Activated naive CD4-positive, alpha-beta T cell treated with Interleukin-2 at 50 U/mL for 16 hours (primary cell): ENCODE results near the gene ZNF256.
A peak's percentile ranks its signal among the peaks of the same experiment; 100 is the strongest.

ENCODE experiments used
- DNase-seq: peaks from one replicate; pipeline ENCODE4 v3.0.0-alpha.2; 2020

The ZNF256 gene

DNA sequence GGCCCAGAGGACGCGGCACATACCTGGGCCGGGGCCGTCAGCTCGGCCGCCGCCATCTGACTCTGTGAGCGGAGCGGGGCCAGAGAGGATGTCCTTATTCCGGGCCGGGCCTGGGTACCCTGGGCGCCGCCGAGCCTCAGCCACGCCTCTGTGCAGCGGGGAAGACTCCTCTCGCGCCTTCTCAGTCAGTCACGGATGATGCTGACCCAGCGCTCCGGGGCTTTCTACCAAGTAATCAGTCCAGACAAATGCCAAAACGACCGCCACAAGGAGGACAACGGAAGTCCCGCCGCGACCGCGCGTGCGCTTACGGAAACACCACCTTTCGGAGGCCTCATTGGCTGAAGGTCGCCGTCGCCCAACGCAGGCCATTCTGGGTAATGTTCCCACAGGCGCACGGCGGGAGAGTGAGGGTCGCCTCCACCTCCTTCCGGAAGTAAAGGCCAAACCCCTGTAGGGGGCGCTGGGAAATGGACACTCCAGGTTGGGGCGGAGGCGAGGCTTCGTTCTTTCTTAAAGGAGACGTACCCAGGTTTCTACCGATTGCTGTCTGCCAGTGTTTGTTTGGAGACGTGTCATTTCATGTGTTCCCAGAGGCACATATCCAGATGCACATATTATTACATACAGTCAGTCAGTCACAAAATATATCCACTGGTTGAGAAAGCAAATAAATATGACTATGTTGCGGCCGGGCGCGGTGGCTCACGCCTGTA, at the start of gene ZNF256:
ZNF256 (minus strand) TSS at position 288 of the 716 bp plus-strand sequence; CDS start at position 56, 232 bp downstream.
- DNase-seq = peak; percentile 94

DNA sequence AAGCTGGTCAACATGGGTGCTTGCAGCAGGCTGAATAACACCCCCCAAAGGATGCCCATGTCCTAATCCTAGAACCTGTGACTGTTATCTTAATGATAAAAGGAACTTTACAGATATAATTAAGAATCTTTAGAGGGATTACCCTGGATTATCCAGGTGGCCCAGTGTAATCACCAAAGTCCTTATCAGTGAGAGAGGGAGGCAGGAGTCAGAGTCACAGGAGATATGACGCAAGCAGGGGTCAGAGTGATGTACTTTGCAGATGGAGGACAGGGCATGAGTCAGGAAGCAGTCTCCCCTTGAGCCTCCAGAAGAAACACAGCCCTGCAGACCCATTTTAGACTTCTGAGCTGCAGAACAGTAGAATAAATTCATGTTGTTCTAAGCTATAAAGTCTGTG, 45.3 kb upstream of the ZNF256 start:
- DNase-seq = no peak

- DNase-seq = no peak
Measured at GRCh38 chr19:57978586-57979289, 31.2 kb upstream of the ZNF256 start.

DNA sequence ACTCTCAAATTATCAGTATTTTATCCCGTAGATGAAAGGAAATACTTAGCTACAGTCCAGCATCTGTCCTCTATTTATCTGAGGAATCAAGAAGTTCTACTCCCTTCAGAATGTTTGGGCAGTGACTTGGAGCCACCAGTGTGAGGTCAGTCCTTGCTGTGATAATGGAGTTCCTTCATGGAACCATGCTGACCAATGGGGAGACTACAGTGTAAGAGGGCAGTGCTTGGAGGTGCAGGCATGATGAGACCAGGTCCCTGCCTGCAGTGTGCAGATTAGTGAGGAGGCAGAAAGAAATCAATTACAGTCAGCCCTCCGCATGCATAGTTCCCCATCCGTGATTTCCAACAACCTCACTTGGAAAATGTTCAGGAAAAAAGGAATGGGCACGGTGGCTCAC, 26.9 kb upstream of the ZNF256 start, which contains the start of gene C19orf18:
C19orf18 (minus strand) TSS at position 101 of the 400 bp plus-strand sequence. CDS start 102 bp downstream, outside the sequence.
- DNase-seq = no peak

DNA sequence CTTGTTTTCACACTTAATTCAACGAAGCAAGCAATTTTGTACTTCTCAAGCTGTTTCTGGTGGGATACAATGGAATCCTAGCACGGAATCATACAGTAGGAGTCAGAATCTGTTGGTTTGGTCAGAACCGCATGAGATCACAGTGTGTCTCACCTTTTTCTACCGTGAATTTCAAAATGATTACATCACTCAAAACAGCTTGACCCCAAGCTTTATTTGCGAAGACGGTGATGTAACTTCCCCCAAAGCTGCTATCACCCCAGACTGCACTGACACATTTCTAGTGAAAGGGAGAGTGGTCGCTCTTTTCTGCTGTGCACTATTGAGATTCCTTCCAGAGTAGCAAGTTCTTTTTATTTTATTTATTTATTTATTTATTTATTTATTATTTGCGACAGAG, 17.3 kb upstream of the ZNF256 start:
- DNase-seq = no peak

- no peak for DNase-seq
Measured at GRCh38 chr19:57961785-57962184, 14.3 kb upstream of the ZNF256 start.

DNA sequence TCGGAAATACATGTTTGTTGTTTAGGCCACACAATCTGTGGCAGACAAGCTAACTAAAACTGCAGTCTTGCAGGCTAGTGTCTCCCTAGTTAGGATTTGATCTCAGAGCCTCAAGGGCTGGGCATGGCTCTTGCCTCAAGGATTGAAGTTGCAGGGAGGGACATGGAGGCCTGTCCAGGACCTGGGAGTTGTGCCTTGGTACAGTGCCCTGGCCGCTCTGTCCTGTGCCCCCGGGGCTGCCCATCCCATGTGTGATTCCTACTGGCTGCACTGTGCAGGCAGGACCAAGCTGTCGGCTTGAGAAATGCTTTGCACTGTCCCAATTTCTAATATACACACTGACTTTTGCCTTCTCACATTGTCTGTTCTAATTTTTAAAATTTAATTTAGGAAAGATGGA, 7.5 kb upstream of the ZNF256 start:
- no peak for DNase-seq

- DNase-seq = no peak
Measured at GRCh38 chr19:57949702-57950101, 2.2 kb upstream of the ZNF256 start.

GRCh38 chr19:57949296-57949695, 1.8 kb upstream of the ZNF256 start:
- no peak for DNase-seq

DNA sequence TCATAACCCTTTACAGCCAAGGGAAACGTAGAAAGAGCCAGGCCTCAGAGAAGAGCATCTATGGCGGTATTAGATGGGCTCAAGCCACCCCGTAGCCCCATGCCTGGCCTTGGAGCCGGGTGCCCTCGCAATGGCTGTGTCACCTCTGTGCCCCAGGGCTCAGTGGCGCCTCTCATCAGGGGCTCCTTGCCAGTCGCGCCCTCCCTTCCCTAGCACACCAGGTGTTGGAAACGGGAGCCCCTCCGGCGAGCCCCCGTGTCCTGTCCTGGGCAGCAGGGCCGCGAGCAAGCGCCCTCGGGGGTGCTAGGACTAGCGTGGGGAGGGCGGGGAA, 453 bp downstream of the ZNF256 start:
- no peak for DNase-seq

- no peak for DNase-seq
Measured at GRCh38 chr19:57946316-57946715, 1.2 kb downstream of the ZNF256 start.

DNA sequence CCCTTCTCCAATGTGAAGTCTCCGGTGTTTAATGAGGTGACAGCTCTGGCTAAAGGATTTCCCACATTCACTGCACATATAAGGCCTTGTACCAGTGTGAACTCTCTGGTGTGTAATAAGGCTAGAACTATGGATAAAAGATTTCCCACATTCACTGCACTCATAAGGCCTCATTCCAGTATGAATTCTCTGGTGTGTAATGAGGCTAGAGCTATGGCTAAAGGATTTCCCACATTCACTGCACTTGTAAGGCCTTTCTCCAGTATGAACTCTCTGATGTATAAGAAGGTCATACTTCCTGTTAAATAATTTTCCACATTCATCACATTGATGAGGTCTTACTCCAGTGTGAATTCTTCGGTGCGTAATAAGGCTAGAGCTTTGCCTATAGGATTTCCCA, 5.9 kb downstream of the ZNF256 start:
- no peak for DNase-seq

DNA sequence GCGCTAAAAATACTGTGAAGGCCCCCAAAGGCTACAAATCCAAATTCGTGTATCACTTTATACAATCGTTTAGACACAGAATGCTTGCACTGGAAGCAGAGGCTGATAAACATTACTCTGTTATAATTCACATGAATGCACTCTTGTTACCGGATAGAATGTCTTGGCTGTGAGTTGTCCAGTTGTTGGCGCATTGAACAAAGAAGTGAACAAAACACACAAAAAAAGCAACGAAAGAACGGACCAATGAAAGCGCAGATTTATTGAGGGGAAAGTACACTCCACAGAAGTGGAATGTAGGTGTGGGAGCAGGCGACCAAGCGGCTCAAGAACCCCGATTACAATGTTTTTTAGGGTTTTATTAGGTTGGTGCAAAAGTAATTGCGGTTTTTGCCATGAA, 11.8 kb downstream of the ZNF256 start:
- no peak for DNase-seq

GRCh38 chr19:57934820-57935665, 12.5 kb downstream of the ZNF256 start, which contains the start of gene ZNF418:
Gene ZNF418 (minus strand): TSS chr19:57935402. CDS start chr19:57933822, 1,580 bp downstream.
- peak; percentile 34 for DNase-seq

DNA sequence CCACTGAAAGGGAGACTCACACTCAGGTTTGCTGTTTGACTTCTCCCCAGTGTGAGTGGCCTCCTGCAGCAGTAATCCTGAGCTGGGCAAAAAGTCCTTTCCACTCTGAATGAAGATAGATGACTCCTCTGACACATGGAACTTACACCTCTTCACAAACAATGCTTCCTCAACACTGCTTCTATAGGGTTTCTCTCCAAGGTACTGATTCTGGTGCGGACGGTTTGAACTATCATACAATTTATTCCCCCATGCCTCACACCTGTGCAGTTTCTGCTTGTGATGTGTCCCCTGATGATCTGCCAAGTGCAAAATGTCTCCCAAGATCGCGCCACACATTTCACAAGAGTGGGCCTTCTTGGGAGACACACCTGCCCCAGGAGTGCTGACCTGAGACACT, 19.9 kb downstream of the ZNF256 start:
- DNase-seq = no peak

DNA sequence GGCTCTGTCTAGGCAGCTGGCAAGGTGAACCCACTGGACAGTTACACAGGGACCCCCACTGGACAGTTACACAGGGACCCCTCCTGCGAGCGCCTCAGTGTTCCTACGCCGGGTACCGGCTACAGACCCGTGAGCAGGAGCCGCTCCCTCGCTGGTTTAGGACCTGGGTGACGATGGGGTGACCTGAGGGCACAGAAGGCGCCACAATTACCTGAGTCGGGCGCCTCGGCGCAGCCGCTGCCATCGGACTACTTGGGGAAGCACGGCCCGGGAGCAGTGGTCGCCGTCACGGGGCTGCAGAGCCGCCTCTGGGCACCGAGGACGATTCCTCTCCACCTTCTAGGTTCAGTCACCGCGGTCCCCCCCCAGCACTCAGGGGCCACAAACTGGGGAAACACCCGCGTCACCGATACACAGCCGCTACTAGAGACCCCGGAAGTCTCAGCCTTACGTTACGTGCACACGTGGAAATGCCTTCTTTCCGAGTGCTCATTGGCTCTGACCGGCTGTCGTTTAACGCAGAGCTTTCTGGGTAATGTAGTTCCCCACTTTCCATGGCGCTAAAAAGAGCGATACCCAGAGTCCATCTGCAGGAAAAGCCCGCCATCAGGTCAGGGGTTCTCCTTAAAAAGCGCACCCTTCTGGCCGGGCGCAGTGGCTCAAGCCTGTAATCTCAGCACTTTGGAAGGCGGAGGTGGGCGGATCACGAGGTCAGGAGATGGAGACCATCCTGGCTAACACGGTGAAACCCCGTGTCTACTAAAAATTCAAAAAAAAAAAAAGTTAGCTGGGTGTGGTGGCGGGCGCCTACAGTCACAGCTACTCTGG, 31.1 kb downstream of the ZNF256 start, which contains the start of gene ZNF417:
ZNF417 (minus strand) TSS at position 425 of the 828 bp plus-strand sequence; CDS start at position 244, 181 bp downstream.
- DNase-seq = peak; percentile 85

- no peak for DNase-seq
Measured at GRCh38 chr19:57914531-57914930, 33.0 kb downstream of the ZNF256 start.

DNA sequence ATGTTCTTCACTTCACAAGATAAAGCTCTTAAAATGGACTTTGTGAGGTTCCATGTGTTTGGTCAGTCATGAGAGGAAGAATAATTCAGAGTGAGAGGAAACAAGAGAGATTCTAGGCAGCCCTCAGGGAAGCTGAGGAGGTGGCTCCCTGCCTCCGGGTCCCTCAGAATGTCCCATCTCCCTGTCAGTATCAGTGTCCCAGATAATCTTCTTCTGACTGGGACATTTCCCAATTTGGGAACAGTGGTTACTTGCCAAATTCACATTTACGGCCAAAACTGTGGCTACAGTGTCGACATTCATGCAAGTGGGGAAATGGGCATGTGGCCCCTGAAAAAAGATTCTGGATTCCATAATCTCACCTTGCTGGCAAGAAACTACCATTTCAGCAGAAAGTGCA, 40.1 kb downstream of the ZNF256 start:
- DNase-seq = no peak

- no peak for DNase-seq
Measured at GRCh38 chr19:57905258-57905657, 42.2 kb downstream of the ZNF256 start.

DNA sequence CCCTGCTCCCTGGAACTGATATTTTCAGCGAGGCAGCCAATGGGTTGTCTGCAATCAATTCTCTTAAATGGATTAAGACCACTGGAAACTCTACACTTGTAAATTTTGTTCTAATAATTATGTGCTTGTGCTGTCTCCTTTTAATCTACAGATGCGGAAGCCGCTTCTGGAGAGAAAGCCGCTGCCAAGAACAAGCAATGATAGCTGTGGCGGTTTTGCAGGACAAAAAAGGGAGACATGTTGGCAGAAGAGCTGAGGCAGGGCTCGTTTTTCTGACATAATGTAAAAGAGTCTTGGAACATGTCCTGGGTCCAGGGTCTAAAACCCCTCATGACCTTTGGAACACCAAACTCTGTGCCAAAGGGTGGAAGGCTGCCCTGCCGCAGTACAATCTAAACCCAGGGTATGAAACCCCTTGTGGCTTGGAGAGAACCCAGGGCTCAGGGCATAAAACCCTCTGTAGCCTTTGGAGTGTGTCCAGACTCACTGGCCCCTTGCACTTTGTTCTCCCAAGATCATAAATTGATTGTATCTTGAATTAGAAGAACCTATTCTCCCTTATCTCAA, 43.8 kb downstream of the ZNF256 start:
- DNase-seq = no peak

DNA sequence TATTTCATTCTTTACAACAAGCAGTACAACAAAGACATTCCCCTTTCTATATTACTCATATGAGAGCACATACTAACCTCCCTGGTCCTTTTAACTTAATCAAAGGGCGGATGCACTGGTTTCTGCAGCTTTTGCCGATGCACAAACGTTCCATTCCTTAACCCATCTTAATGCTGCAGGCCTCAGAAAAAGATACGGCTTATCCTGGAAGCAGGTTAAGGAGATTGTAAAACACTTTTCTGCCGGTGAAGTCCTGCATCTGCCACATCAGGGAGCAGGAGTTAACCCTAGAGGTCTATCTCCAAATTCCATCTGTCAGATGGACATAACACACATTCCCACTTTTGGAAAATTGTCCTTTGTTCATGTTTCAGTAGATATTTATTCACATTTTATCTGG, 47.2 kb downstream of the ZNF256 start:
- DNase-seq = no peak
